ENCODE measurements around the gene MAP4.

DNA sequence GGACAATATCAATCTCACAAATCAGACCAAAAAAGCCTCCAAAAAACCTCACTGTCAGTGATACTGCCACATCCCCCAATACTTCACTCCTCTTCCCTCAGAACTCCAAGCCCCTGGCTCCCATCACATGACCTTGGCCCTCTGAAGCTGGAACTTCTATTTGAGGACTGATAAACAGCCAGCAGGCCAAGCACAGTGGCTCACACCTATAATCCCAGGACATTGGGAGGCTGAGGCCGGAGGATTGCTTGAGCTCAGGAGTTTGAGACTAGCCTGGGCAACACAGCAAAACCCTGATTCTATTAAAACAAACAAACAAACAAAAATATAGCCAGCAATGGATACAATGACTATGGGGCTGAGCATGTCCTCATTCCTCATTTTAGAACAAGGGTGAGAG lies 55.2 kb downstream of the MAP4 start:
- TF ChIP-seq CTCF (IDR thresholded peaks at IDR 0.05; ENCODE audit: low read depth, low read length, poor library complexity, severe bottlenecking) (no peak), EZH2phosphoT487 (IDR thresholded peaks at IDR 0.05; ENCODE audit: borderline replicate concordance, low read length) (no peak)
